SK-N-SH (cell line): Measurements from ENCODE around the gene RPS6KC1. TPM values are rescaled to one million over a fixed set of nuclear protein-coding genes. Genes with fewer than 3 reads are reported as not detected.

Source experiments
- CTCF ChIA-PET: fragments of 300-600, 350-600 bp; formaldehyde crosslinking; extraction: SDS; loops from one replicate; lab custom pipeline; 2021; lab: Yijun Ruan, JAX
- POLR2A ChIA-PET: fragments of 350-600 bp; sonication (Branson Sonifier 250); formaldehyde crosslinking; extraction: SDS; loops from one replicate; lab custom pipeline; 2020; ENCODE audit warnings: antibody characterized with exemption, inconsistent platforms; lab: Yijun Ruan, JAX
- DNase-seq: peaks from one replicate; pipeline ENCODE4 v3.0.0; 2012
- H2AFZ ChIP-seq: fragments of 200-600 bp; sonication (generic); 2 replicates; pipeline ENCODE4 v1.8.1; 2016; ENCODE audit warnings: antibody characterized with exemption, mild to moderate bottlenecking, low read depth
- H3F3A ChIP-seq: fragments of 200-600 bp; sonication (generic); replicated peaks from 2 replicates; pipeline ENCODE3; 2016; ENCODE audit warnings: antibody characterized with exemption, mild to moderate bottlenecking; ENCODE audit not compliant: insufficient read depth
- H3K27ac ChIP-seq, 2 experiments: fragments of 200-500 bp in 1 of 2; fragments of 200-600 bp in 1 of 2; sonication (Bioruptor generic) in 1 of 2; sonication (generic), shearing (Covaris generic) in 1 of 2; 2 replicates each; pipeline versions ENCODE4 v1.5.1 to v1.6.1; 2014 to 2016; ENCODE audit warnings: low read depth in 2 of 2, inconsistent platforms in 1 of 2, low read length in 1 of 2, mild to moderate bottlenecking in 1 of 2, mixed read lengths in 1 of 2
- H3K27me3 ChIP-seq: fragments of 200-600 bp; sonication (generic), shearing (Covaris generic); 2 replicates; pipeline ENCODE4 v1.6.1; 2016; ENCODE audit warnings: mixed run types; ENCODE audit not compliant: insufficient read depth
- H3K36me3 ChIP-seq, 2 experiments: fragments of 200-500 bp in 1 of 2; fragments of 200-600 bp in 1 of 2; sonication (Bioruptor generic) in 1 of 2; sonication (generic) in 1 of 2; replicated peaks in 1 of 2; 2 replicates each; pipeline versions ENCODE3 to v1.5.1; 2014 to 2016; ENCODE audit warnings: low read length in 1 of 2, mild to moderate bottlenecking in 1 of 2; ENCODE audit not compliant: insufficient read depth in 2 of 2, control insufficient read depth in 1 of 2
- H3K4me1 ChIP-seq, 2 experiments: fragments of 200-500 bp in 1 of 2; fragments of 200-600 bp in 1 of 2; sonication (Bioruptor generic) in 1 of 2; sonication (generic), shearing (Covaris generic) in 1 of 2; 2 replicates each; pipeline versions ENCODE4 v1.5.1 to v1.6.1; 2014 to 2016; ENCODE audit warnings: low read depth in 1 of 2, low read length in 1 of 2, mixed run types in 1 of 2; ENCODE audit not compliant: insufficient read depth in 2 of 2, control insufficient read depth in 1 of 2
- H3K4me2 ChIP-seq: fragments of 200-600 bp; sonication (generic), shearing (Covaris generic); 2 replicates; pipeline ENCODE4 v1.6.1; 2017; ENCODE audit warnings: mixed run types
- H3K4me3 ChIP-seq, 2 experiments: fragments of 200-500 bp in 1 of 2; fragments of 200-600 bp in 1 of 2; sonication (Bioruptor generic) in 1 of 2; sonication (generic), shearing (Covaris generic) in 1 of 2; 2 replicates each; pipeline versions ENCODE4 v1.5.1 to v1.8.1; 2014 to 2016; ENCODE audit warnings: low read depth in 2 of 2, inconsistent platforms in 1 of 2, low read length in 1 of 2, mild to moderate bottlenecking in 1 of 2, mixed read lengths in 1 of 2, moderate library complexity in 1 of 2
- H3K79me2 ChIP-seq: fragments of 200-600 bp; sonication (generic); 2 replicates; pipeline ENCODE4 v1.8.1; 2017; ENCODE audit warnings: mild to moderate bottlenecking; ENCODE audit not compliant: insufficient read depth
- H3K9ac ChIP-seq: fragments of 200-600 bp; sonication (generic); 2 replicates; pipeline ENCODE4 v1.6.1; 2017; ENCODE audit warnings: mixed run types
- H3K9me2 ChIP-seq: fragments of 200-600 bp; sonication (generic); 2 replicates; pipeline ENCODE4 v1.6.1; 2017; ENCODE audit warnings: mixed run types
- H3K9me3 ChIP-seq: fragments of 200-600 bp; sonication (generic); 2 replicates; pipeline ENCODE4 v1.6.1; 2017; ENCODE audit warnings: mixed run types, mild to moderate bottlenecking, moderate library complexity
- H4K20me1 ChIP-seq: fragments of 200-600 bp; sonication (generic); 2 replicates; pipeline ENCODE4 v1.6.1; 2017; ENCODE audit warnings: mild to moderate bottlenecking, mixed run types; ENCODE audit not compliant: insufficient read depth
- CHD2 ChIP-seq: fragments of 150-350 bp; IDR thresholded peaks from 2 replicates; pipeline ENCODE4 v1.6.1; 2018; ENCODE audit warnings: low read length; ENCODE audit not compliant: partially characterized antibody
- ELF1 ChIP-seq: IDR thresholded peaks from 2 replicates; pipeline ENCODE4 v1.4.0; 2012
- EZH2phosphoT487 ChIP-seq: fragments of 200-600 bp; sonication (generic); IDR thresholded peaks from 2 replicates; pipeline ENCODE4 v1.6.1; 2017; ENCODE audit warnings: low read depth, mixed run types, mild to moderate bottlenecking, antibody characterized with exemption, moderate library complexity, borderline replicate concordance
- FOSL2 ChIP-seq: IDR thresholded peaks from 2 replicates; pipeline ENCODE4 v1.4.0; 2012; ENCODE audit warnings: low read depth, mild to moderate bottlenecking, moderate library complexity, borderline replicate concordance
- GATA2 ChIP-seq: sonication (generic); formaldehyde crosslinking; IDR thresholded peaks from 2 replicates; pipeline ENCODE4 v1.5.0; 2020; ENCODE audit warnings: mild to moderate bottlenecking, missing genetic modification reagents
- IRF3 ChIP-seq: fragments of 150-350 bp; IDR thresholded peaks from 2 replicates; pipeline ENCODE4 v1.6.1; 2016; ENCODE audit warnings: mild to moderate bottlenecking, low read depth, low read length
- MAX ChIP-seq: IDR thresholded peaks from 2 replicates; pipeline ENCODE4 v1.4.0; 2012; ENCODE audit warnings: low read depth
- MEF2A ChIP-seq: IDR thresholded peaks from 2 replicates; pipeline ENCODE4 v1.4.0; 2012; ENCODE audit warnings: low read depth, borderline replicate concordance
- MXI1 ChIP-seq: IDR thresholded peaks from 2 replicates; pipeline ENCODE4 v1.6.1; 2012; ENCODE audit warnings: mild to moderate bottlenecking, low read depth, low read length, improper control_type of control experiment
- NFIC ChIP-seq: IDR thresholded peaks from 2 replicates; pipeline ENCODE4 v1.4.0; 2012; ENCODE audit warnings: borderline replicate concordance
- NRF1 ChIP-seq: IDR thresholded peaks from 2 replicates; pipeline ENCODE4 v1.6.1; 2012; ENCODE audit warnings: low read depth, mild to moderate bottlenecking, low read length
- PBX3 ChIP-seq: IDR thresholded peaks from 2 replicates; pipeline ENCODE4; 2012
- RAD21 ChIP-seq: IDR thresholded peaks from 2 replicates; pipeline ENCODE4 v1.6.1; 2012; ENCODE audit warnings: mild to moderate bottlenecking, low read length
- RCOR1 ChIP-seq: fragments of 150-350 bp; IDR thresholded peaks from 2 replicates; pipeline ENCODE4 v1.6.1; 2017; ENCODE audit warnings: antibody characterized with exemption, low read length
- REST ChIP-seq: IDR thresholded peaks from 2 replicates; pipeline ENCODE4 v1.6.1; 2012; ENCODE audit warnings: mild to moderate bottlenecking, low read depth, low read length, moderate library complexity
- RFX5 ChIP-seq: IDR thresholded peaks from 2 replicates; pipeline ENCODE4 v1.6.1; 2012; ENCODE audit warnings: mild to moderate bottlenecking, improper control_type of control experiment, low read length
- SIN3A ChIP-seq: IDR thresholded peaks from 2 replicates; pipeline ENCODE4 v1.6.1; 2012; ENCODE audit warnings: low read depth, mild to moderate bottlenecking, low read length, moderate library complexity, borderline replicate concordance
- TCF12 ChIP-seq: IDR thresholded peaks from 2 replicates; pipeline ENCODE4 v1.4.0; 2012
- USF1 ChIP-seq: IDR thresholded peaks from 2 replicates; pipeline ENCODE4 v1.4.0; 2012; ENCODE audit warnings: low read depth, borderline replicate concordance
- USF2 ChIP-seq: fragments of 150-350 bp; IDR thresholded peaks from 2 replicates; pipeline ENCODE4 v1.6.1; 2017; ENCODE audit warnings: antibody characterized with exemption, low read length, low read depth, borderline replicate concordance
- WGBS: methylation state at CpG from one replicate; pipeline ENCODE4 v1.1.6; 2017; ENCODE audit warnings: low lambda C conversion rate; 5-methylcytosine and 5-hydroxymethylcytosine counted together
- polyA plus RNA-seq, 3 experiments: library from polyadenylated mRNA; depleted of rRNA; stranded (reverse); fragments of >200 nt; gene quantifications; 2 replicates each; pipeline ENCODE4 v1.2.3, GENCODE V29; 2012

Gene RPS6KC1
- polyA plus RNA-seq, 1 of the 3 experiments (the other 2 are of a cell fraction): 7.8 TPM

- Histone ChIP-seq H3K9ac (no peak overlapping the region), H3K9me3 (no peaks in the 10 kb centered on the region), H2AFZ (no peak overlapping the region), H3K4me3 (no peak overlapping the region), H3K27me3 (no peaks in the 10 kb centered on the region), H3F3A (no peaks in the 10 kb centered on the region), H3K79me2 (no peaks in the 10 kb centered on the region), H3K9me2 (no peaks in the 10 kb centered on the region), H3K4me1 (no peaks in the 10 kb centered on the region), H3K4me2 (no peak overlapping the region), H3K36me3 (peaks cover 31 to 46% of the 10 kb centered on the region in 2 experiments), H4K20me1 (no peaks in the 10 kb centered on the region), H3K27ac (no peak overlapping the region)
- 100% methylated on average over 1 of the region's 1 CpG for WGBS
- no peak for DNase-seq
- TF ChIP-seq EZH2phosphoT487 (no peak), SIN3A (no peak), PBX3 (no peak), ELF1 (no peak), CHD2 (no peak), RFX5 (no peak), NRF1 (no peak), USF2 (no peak), GATA2 (CRISPR knock-in tag) (no peak), RAD21 (no peak), REST (no peak), MEF2A (no peak), TCF12 (no peak), MAX (no peak), MXI1 (no peak), FOSL2 (no peak), IRF3 (no peak), NFIC (no peak), RCOR1 (no peak), USF1 (no peak)
- POLR2A ChIA-PET: no interaction called here
- CTCF ChIA-PET: interaction anchor here (1.6 kb wide), 1 partner anchor 25 kb away, joined by 6 read pairs; no protein-coding TSS in a partner anchor
Measured at GRCh38 chr1:213269829-213270228, 218.8 kb downstream of the RPS6KC1 start.
